ENCODE data around the gene KIAA0319L. TPM values are rescaled to one million over a fixed set of nuclear protein-coding genes. Genes with fewer than 3 reads are reported as not detected.

KIAA0319L gene
- total and polyA plus RNA-seq, 2 donors: 15.3 to 25.6 TPM

- H3K9me3 ChIP-seq (ENCODE audit: control insufficient read depth in 2 of 2, insufficient read depth in 1 of 2, low read length in 1 of 2): peaks cover 4 to 10% of the 10 kb centered on the region in 2 donors
- H3K27me3 ChIP-seq (ENCODE audit: control insufficient read depth in 2 of 2, insufficient read depth in 1 of 2, low read length in 1 of 2): no peaks in the 10 kb centered on the region
- no peak overlapping the region for H3K27ac ChIP-seq (ENCODE audit: low read depth in 1 of 2, low read length in 1 of 2)
- no peak overlapping the region for H3K4me3 ChIP-seq (ENCODE audit: low read length in 2 of 2)
- H3K36me3 ChIP-seq (ENCODE audit: control insufficient read depth in 2 of 2, insufficient read depth in 2 of 2, low read length in 1 of 2): peaks cover 6 to 10% of the 10 kb centered on the region in 2 donors
- DNase-seq (ENCODE audit: low read depth in 6 of 9, low spot score in 9 of 9): no peak
- peaks cover 18 to 25% of the 10 kb centered on the region in 2 donors for H3K4me1 ChIP-seq (ENCODE audit: control insufficient read depth in 2 of 2, insufficient read depth in 2 of 2, low read length in 2 of 2)
Measured at GRCh38 chr1:35535243-35535642, 22.0 kb downstream of the KIAA0319L start.

- 81% methylated on average over 1 of the region's 1 CpG for WGBS
- Histone ChIP-seq H3K9me3 (ENCODE audit: control insufficient read depth in 2 of 2, insufficient read depth in 1 of 2, low read length in 1 of 2) (peaks cover 4 to 10% of the 10 kb centered on the region in 2 donors), H3K27me3 (ENCODE audit: control insufficient read depth in 2 of 2, insufficient read depth in 1 of 2, low read length in 1 of 2) (no peaks in the 10 kb centered on the region), H3K4me1 (ENCODE audit: control insufficient read depth in 2 of 2, insufficient read depth in 2 of 2, low read length in 2 of 2) (peaks cover 4 to 10% of the 10 kb centered on the region in 2 donors), H3K4me3 (ENCODE audit: low read length in 2 of 2) (no peak overlapping the region), H3K27ac (ENCODE audit: low read depth in 1 of 2, low read length in 1 of 2) (no peak overlapping the region), H3K36me3 (ENCODE audit: control insufficient read depth in 2 of 2, insufficient read depth in 2 of 2, low read length in 1 of 2) (peaks cover 6 to 10% of the 10 kb centered on the region in 2 donors)
- DNase-seq (ENCODE audit: low read depth in 6 of 9, low spot score in 9 of 9): no peak
Measured at GRCh38 chr1:35533586-35533985, 23.6 kb downstream of the KIAA0319L start.

GRCh38 chr1:35532497-35533223, 24.5 kb downstream of the KIAA0319L start:
- Histone ChIP-seq H3K27me3 (ENCODE audit: control insufficient read depth in 2 of 2, insufficient read depth in 1 of 2, low read length in 1 of 2) (no peaks in the 10 kb centered on the region), H3K36me3 (ENCODE audit: control insufficient read depth in 2 of 2, insufficient read depth in 2 of 2, low read length in 1 of 2) (peaks cover 6 to 10% of the 10 kb centered on the region in 2 donors), H3K4me3 (ENCODE audit: low read length in 2 of 2) (no peak overlapping the region), H3K4me1 (ENCODE audit: control insufficient read depth in 2 of 2, insufficient read depth in 2 of 2, low read length in 2 of 2) (peaks cover under 1 to 3% of the 10 kb centered on the region in 2 donors), H3K9me3 (ENCODE audit: control insufficient read depth in 2 of 2, insufficient read depth in 1 of 2, low read length in 1 of 2) (peaks cover 4 to 10% of the 10 kb centered on the region in 2 donors), H3K27ac (ENCODE audit: low read depth in 1 of 2, low read length in 1 of 2) (no peak overlapping the region)
- WGBS: 98% methylated on average over 1 of the region's 1 CpG
- no peak for DNase-seq (ENCODE audit: low read depth in 6 of 9, low spot score in 9 of 9)

DNA sequence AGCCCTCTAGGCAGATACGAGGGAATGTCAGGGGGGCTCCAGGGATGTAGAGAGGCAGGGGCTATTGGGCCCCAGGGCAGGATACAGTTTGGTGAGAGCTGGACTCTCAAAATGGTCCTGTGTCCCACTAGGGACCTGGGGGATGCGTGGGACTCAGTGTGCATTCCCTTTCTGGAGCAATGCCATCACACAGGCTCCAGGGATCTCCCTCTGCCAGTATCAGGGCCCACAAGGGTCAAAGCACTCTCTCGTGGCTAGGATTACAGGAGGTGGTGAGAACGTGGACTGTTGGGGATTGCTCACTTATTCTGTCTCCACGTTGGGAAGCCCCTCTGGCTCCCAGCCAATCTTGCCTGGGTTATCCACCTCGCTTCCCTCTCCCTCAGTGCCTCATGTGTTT, 25.8 kb downstream of the KIAA0319L start:
- H3K4me3 ChIP-seq (ENCODE audit: low read length in 2 of 2): no peak overlapping the region
- H3K27me3 ChIP-seq (ENCODE audit: control insufficient read depth in 2 of 2, insufficient read depth in 1 of 2, low read length in 1 of 2): no peaks in the 10 kb centered on the region
- DNase-seq (ENCODE audit: low read depth in 6 of 9, low spot score in 9 of 9): no peak
- over 99% methylated on average over 6 of the region's 6 CpGs for WGBS
- H3K9me3 ChIP-seq (ENCODE audit: control insufficient read depth in 2 of 2, insufficient read depth in 1 of 2, low read length in 1 of 2): peaks cover 4 to 10% of the 10 kb centered on the region in 2 donors
- H3K27ac ChIP-seq (ENCODE audit: low read depth in 1 of 2, low read length in 1 of 2): no peak overlapping the region
- H3K4me1 ChIP-seq (ENCODE audit: control insufficient read depth in 2 of 2, insufficient read depth in 2 of 2, low read length in 2 of 2): peaks cover 0 to 3% of the 10 kb centered on the region in 2 donors
- H3K36me3 ChIP-seq (ENCODE audit: control insufficient read depth in 2 of 2, insufficient read depth in 2 of 2, low read length in 1 of 2): peaks cover 6 to 10% of the 10 kb centered on the region in 2 donors

- Histone ChIP-seq H3K4me1 (ENCODE audit: control insufficient read depth in 2 of 2, insufficient read depth in 2 of 2, low read length in 2 of 2) (peaks cover 0 to 3% of the 10 kb centered on the region in 2 donors), H3K36me3 (ENCODE audit: control insufficient read depth in 2 of 2, insufficient read depth in 2 of 2, low read length in 1 of 2) (peaks cover 6 to 10% of the 10 kb centered on the region in 2 donors), H3K9me3 (ENCODE audit: control insufficient read depth in 2 of 2, insufficient read depth in 1 of 2, low read length in 1 of 2) (peaks cover 4 to 10% of the 10 kb centered on the region in 2 donors), H3K27ac (ENCODE audit: low read depth in 1 of 2, low read length in 1 of 2) (no peak overlapping the region), H3K4me3 (ENCODE audit: low read length in 2 of 2) (no peak overlapping the region), H3K27me3 (ENCODE audit: control insufficient read depth in 2 of 2, insufficient read depth in 1 of 2, low read length in 1 of 2) (no peaks in the 10 kb centered on the region)
- no peak for DNase-seq (ENCODE audit: low read depth in 6 of 9, low spot score in 9 of 9)
- 99% methylated on average over 2 of the region's 2 CpGs for WGBS
Measured at GRCh38 chr1:35530946-35531345, 26.3 kb downstream of the KIAA0319L start.

DNA sequence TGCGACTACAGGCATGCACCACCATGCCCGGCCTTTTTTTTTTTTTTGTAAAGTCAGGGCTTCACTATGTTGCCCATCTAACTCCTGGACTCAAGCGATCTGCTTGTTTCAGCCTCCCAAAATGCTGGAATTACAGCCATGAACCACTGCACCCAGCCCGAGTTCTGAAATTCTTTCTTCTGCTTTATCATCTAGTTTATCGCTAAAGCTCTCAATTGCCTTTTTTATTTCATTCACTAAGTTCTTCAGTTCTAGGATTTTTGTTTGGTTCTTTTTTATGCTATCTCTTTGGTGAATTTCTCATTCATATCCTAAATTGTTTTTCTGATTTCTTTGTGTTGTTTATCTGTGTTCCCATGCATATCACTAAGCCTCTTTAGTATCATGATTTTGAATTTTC, 27.0 kb downstream of the KIAA0319L start:
- WGBS: 78% methylated on average over 5 of the region's 5 CpGs
- peaks cover 0 to 3% of the 10 kb centered on the region in 2 donors for H3K4me1 ChIP-seq (ENCODE audit: control insufficient read depth in 2 of 2, insufficient read depth in 2 of 2, low read length in 2 of 2)
- H3K4me3 ChIP-seq (ENCODE audit: low read length in 2 of 2): no peak overlapping the region
- no peaks in the 10 kb centered on the region for H3K27me3 ChIP-seq (ENCODE audit: control insufficient read depth in 2 of 2, insufficient read depth in 1 of 2, low read length in 1 of 2)
- peaks cover 6 to 10% of the 10 kb centered on the region in 2 donors for H3K36me3 ChIP-seq (ENCODE audit: control insufficient read depth in 2 of 2, insufficient read depth in 2 of 2, low read length in 1 of 2)
- DNase-seq (ENCODE audit: low read depth in 6 of 9, low spot score in 9 of 9): no peak
- H3K27ac ChIP-seq (ENCODE audit: low read depth in 1 of 2, low read length in 1 of 2): no peak overlapping the region
- peaks cover 4 to 10% of the 10 kb centered on the region in 2 donors for H3K9me3 ChIP-seq (ENCODE audit: control insufficient read depth in 2 of 2, insufficient read depth in 1 of 2, low read length in 1 of 2)

- Histone ChIP-seq H3K36me3 (ENCODE audit: control insufficient read depth in 2 of 2, insufficient read depth in 2 of 2, low read length in 1 of 2) (no peaks in the 10 kb centered on the region), H3K9me3 (ENCODE audit: control insufficient read depth in 2 of 2, insufficient read depth in 1 of 2, low read length in 1 of 2) (no peaks in the 10 kb centered on the region), H3K27me3 (ENCODE audit: control insufficient read depth in 2 of 2, insufficient read depth in 1 of 2, low read length in 1 of 2) (no peaks in the 10 kb centered on the region), H3K27ac (ENCODE audit: low read depth in 1 of 2, low read length in 1 of 2) (no peak overlapping the region), H3K4me1 (ENCODE audit: control insufficient read depth in 2 of 2, insufficient read depth in 2 of 2, low read length in 2 of 2) (no peaks in the 10 kb centered on the region), H3K4me3 (ENCODE audit: low read length in 2 of 2) (no peak overlapping the region)
- 95% methylated on average over 2 of the region's 2 CpGs for WGBS
- DNase-seq (ENCODE audit: low read depth in 6 of 9, low spot score in 9 of 9): no peak
Measured at GRCh38 chr1:35524106-35524505, 33.1 kb downstream of the KIAA0319L start.

GRCh38 chr1:35519432-35519831, 37.8 kb downstream of the KIAA0319L start:
- H3K27ac ChIP-seq (ENCODE audit: low read depth in 1 of 2, low read length in 1 of 2): no peak overlapping the region
- H3K9me3 ChIP-seq (ENCODE audit: control insufficient read depth in 2 of 2, insufficient read depth in 1 of 2, low read length in 1 of 2): no peaks in the 10 kb centered on the region
- no peaks in the 10 kb centered on the region for H3K36me3 ChIP-seq (ENCODE audit: control insufficient read depth in 2 of 2, insufficient read depth in 2 of 2, low read length in 1 of 2)
- no peak overlapping the region for H3K4me3 ChIP-seq (ENCODE audit: low read length in 2 of 2)
- H3K27me3 ChIP-seq (ENCODE audit: control insufficient read depth in 2 of 2, insufficient read depth in 1 of 2, low read length in 1 of 2): no peaks in the 10 kb centered on the region
- no peaks in the 10 kb centered on the region for H3K4me1 ChIP-seq (ENCODE audit: control insufficient read depth in 2 of 2, insufficient read depth in 2 of 2, low read length in 2 of 2)
- DNase-seq (ENCODE audit: low read depth in 6 of 9, low spot score in 9 of 9): no peak
- 89% methylated on average over 2 of the region's 2 CpGs for WGBS

GRCh38 chr1:35518183-35518582, 39.0 kb downstream of the KIAA0319L start:
- Histone ChIP-seq H3K36me3 (ENCODE audit: control insufficient read depth in 2 of 2, insufficient read depth in 2 of 2, low read length in 1 of 2) (peaks cover 0 to 2% of the 10 kb centered on the region in 2 donors), H3K27me3 (ENCODE audit: control insufficient read depth in 2 of 2, insufficient read depth in 1 of 2, low read length in 1 of 2) (no peaks in the 10 kb centered on the region), H3K9me3 (ENCODE audit: control insufficient read depth in 2 of 2, insufficient read depth in 1 of 2, low read length in 1 of 2) (no peaks in the 10 kb centered on the region), H3K4me3 (ENCODE audit: low read length in 2 of 2) (no peak overlapping the region), H3K4me1 (ENCODE audit: control insufficient read depth in 2 of 2, insufficient read depth in 2 of 2, low read length in 2 of 2) (no peaks in the 10 kb centered on the region), H3K27ac (ENCODE audit: low read depth in 1 of 2, low read length in 1 of 2) (no peak overlapping the region)
- no peak for DNase-seq (ENCODE audit: low read depth in 6 of 9, low spot score in 9 of 9)
- 100% methylated on average over 3 of the region's 3 CpGs for WGBS
